HG02571 (cell line): Measurements from ENCODE around the gene GFRA1.
"Not testable (repeated sequence)": the region's sequence is repeated elsewhere in the genome, so short reads cannot be mapped to it uniquely, and the experiment has no call there.

Experiments used
- ATAC-seq: cut with Tn5 transposase; IDR thresholded peaks from one replicate; pipeline ENCODE4 v1.9.1; 2021; ENCODE audit warnings: mild to moderate bottlenecking, moderate library complexity; ENCODE audit not compliant: unreplicated experiment

The GFRA1 gene

DNA sequence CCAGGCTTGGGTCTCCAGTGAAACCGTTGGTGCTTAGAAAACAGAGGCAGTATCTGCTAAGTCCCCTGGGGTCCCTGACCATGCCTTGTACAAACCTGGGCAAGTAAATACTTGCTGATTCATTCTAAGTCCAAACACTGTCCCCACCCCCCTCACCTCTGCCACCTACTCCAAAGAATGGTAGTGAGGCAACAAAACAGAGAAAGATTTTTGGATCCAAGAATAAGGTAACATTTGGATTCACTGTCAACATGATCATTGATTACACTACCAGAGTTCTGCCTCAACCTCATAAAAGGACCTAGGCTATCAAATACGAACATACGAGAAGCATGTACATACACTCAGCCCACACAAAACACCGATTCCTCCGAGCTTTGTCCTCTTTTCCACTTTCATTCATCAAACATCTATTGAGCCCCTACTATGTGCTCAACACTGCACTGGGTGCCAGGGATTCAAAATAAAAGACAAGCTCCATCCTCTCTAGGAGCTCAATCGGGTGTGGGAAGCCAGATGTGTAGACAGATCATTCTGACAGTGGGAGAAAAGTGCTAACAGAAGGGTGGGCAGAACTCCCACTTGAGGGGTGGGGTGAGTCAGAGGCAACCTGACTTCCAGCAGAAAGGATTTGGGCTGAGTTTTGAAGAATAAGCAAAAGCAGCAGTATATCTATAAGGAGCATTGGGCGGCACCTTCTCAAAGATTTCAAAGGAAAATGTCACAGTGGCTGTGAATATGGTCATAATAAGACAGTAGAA, 71.2 kb downstream of the GFRA1 start:
- no peak for ATAC-seq

DNA sequence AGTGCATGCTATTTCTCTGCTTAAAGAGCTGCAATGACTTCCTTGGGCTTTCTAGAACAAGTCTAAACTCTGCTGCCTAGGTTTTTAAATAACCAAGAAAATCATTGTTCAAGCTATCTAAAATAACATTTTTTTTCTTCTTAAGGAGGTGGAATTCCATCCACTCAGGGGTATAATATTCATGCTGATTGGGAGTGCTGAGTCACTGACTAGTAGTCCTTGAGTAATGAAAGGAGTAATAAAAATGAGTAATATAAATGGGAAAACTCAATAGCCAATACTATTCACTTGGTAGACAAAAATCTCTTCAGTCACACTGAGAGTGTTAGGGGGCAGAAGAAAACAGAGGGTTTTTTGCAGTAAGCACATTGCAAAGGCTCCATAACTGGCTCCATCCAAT, 72.0 kb downstream of the GFRA1 start:
- ATAC-seq = no peak

DNA sequence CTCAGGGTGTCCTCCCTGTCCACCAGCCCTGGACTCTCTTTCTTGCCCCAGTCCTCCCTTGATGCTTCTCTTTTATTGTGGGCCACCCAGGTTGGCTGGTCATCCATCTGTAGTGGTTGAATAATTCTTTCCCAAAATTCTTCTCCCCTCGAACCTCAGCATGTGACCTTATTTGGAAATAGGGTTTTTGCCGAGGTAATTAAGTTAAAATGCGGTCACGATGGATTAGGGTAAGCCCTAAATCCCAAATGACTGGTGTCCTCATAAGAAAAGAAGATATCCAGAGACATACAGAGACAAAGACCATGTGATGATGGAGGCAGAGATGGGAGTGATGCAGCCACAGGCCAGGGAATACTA, 74.3 kb downstream of the GFRA1 start:
- ATAC-seq = no peak

DNA sequence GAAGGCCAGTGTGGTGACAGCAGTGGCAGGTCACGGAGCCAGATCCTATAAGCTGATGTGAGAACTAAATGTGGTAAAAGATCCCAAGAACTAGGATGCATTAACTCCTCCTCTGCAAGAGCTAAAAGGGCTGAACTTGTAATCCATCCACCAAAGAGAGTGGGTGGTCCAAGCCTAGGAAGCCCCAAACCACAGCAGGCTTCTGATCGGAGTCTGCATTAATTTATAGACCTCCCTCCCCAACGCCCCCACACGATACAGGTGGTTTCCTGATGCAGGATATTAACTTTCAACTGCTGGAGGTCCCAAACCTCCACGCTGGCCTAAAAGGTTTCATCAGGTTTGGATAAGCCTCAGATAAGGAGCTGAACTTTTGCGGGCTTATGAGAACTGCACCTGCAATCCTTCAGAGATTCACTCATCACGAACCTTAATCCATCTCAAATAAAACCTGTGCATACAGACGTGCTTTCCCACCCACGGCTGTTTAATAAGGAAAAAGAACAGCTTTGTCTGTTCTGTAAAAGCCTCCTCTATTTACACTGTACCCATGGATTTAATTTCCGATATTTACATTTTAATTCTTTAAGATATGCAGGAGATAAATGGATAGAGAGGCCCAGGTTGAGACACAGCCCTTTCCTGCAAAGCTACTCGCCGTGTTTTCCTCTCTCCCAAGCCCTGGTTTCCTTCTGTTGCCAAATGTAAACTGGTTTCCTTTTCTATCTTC, 74.9 kb downstream of the GFRA1 start:
- no peak for ATAC-seq

DNA sequence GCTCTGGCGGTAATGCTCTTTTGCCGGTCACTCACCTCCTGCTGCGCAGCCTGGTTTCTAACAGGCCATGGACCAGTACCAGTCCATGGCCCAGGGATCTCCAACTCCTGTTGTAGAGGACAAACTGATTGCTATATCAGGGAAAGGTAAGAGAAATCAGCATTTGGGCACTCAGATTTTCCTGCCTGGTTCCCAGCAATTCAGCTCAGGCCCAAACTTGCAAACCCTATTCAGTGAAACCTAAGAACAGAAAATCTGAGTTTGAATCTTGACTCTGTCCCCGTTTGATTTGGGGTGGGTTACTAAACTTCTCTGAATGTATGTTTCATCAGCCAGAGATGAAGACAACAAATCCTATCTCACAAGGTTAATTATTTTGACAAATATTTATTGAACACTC, 77.4 kb downstream of the GFRA1 start:
- no peak for ATAC-seq

DNA sequence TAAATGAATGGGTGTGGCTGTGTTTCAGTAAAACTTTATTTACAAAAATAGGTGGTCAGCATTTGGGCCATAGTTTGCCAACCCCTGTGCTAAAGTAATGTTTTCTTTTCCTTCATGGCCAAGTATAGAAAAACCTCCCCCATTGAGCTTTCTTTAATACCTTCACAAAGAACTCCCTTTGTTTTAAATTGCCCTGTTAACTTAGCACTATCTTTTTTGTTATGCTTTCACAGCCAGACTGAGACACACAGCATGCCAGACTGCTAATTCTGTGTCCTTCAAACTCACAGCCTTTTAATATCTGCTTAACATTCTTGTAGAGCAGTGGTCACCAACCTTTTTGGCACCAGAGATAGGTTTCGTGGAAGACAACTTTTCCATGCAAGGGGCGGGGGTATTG, 78.0 kb downstream of the GFRA1 start:
- no peak for ATAC-seq

DNA sequence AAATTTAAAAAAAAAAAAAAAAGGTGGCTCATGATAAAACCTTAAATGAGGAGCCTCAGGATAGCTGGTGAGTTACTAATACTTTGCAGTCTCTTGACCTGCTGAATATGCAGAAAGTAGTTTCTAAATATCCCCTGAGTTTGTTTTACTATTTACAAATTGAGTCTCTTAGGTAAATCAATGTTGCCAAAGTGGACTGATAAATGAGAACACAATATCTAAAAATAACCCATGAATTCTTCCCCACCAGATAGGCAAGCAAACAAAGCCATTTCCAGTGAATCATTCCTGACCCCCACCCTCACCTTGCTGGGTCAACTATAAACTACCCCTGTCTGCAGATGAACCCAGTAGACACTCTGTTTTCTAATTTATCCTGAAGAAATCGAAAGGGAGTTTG, 78.9 kb downstream of the GFRA1 start:
- no peak for ATAC-seq

DNA sequence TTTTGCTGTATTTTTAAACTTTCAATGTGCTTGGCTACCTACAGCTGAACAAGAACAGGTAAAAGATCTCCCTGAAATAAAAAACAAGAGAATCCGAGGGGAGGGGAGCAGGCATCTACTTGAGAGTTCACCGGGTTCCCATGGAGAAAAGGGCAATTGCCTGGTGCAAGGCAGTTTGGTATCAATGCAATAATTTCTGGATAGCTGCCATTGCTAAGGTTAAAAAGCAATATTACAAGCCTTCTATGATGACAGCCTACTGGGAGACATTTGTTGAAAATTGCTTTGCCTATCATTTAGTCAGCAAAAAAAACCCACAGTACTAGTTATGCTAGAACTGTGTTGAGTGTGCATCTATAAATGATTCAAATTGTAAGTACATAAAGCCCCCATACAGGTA, 82.1 kb downstream of the GFRA1 start:
- no peak for ATAC-seq

DNA sequence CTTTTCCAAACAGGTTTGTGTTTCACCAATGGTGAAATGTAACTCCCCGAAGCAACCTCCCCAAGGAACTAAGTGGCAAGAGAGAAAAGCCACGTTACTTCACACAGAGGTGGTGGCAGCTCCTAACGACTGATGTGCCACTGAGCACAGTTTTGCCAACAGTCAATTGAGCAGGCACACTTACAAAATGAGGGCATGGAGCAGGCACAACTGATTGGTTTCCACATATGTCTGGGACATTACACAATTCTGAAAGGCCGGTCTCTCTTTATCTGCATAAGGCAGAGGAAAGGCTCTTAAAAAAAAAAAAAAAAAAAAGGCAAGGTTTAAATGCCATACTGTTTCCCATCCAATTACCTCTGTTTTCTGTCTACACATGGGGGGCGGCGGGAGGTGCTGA, 86.7 kb downstream of the GFRA1 start:
- ATAC-seq = no peak

DNA sequence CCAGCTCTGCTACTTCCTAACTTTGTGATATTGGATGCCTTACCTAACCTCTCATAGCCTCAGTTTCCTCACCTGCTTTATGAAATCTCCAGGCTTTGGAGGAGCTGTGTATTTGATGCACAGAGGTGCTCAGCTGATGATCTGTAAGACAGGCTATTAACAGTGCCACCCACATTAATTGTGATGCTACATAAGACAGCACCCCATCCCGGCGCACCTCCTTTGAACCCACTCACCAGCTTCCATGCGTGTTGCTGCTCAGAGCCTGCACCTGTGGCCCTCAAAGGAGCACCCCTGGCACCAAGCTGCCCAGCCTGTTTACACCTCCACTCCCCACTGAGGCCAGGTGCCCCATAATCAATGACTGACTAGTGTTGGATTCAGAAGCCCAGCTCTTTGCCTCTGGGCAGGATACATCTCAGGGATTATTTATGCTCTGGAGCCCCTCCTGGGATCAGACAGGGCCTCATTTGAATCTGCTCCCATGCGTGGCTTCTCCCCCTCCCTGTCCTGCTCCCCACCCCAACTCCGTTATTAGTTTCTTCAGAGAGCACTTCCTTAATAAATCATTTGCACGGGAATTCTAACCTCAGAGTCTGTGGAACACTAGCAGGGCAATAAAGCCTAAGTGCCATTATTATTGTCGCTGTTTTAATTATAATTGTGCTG, 87.7 kb downstream of the GFRA1 start:
- ATAC-seq = no peak

DNA sequence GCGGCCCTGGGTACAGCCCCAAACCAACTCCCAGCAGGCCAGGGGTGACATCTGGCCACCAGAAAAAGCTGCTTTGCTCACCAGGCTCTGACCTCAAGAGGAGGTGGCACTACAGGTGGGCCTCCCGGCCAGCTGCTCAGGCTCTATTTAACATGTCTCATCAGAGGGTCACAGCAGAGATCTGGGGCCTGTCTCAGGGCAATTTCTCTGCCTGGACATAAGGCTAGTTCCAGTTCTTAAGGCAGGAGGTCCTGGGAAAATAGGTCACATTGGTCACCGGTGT, 88.6 kb downstream of the GFRA1 start:
- ATAC-seq = no peak

DNA sequence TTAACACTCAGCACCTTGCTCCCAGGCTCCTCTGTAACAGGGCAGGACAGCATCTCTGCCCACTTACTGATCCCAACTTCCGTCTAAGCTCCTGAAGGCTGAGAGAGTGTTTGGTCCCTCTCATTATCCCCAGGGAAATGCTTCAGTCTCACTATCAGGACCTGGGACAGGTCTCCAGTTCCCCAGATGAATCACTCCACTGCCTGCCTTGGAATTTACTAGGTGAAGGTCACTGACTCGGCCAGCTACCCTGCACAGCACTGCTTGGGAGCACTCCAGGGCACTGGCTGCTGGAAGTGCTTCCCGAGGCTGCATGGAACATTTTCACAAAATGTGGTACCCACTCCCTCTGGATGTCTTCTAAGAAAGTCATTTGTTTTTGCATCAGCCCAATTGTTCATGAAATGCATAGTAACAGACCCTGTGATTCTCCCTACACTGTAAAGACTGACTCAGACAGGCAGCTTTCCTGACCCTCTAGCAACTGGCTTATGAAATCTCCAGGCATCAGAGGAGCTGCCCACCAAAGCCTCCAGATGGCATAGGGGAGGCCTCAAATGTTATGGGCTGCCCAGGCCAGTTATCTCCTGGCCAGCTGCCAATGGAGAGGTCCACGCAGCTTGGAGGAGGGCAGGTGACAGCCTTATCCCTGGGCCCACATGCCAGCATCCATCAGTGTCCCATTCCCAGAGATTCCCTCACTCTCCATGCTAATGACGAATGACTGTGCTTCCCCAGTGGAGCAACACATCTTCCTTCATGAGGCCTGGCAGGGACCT, 89.1 kb downstream of the GFRA1 start:
- no peak for ATAC-seq

DNA sequence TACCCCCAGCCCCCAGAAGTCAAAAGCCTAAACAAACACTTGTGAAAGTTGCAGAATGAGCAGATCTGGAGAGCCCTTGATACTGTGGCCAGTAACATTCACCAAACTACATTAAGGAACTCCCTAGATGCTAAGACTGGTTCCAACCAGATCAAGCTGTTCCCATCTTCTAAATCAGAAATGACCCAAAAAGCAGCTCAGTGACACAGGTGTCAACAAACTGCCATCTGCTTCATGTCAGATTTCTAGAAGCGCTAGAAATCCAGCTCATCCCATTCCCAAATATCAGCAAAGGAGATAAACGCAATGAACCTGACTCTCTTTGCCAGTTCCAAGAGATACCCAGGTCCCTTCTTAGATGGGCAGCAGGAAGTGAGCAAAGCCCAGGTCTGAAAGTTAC, 90.6 kb downstream of the GFRA1 start:
- ATAC-seq = no peak

DNA sequence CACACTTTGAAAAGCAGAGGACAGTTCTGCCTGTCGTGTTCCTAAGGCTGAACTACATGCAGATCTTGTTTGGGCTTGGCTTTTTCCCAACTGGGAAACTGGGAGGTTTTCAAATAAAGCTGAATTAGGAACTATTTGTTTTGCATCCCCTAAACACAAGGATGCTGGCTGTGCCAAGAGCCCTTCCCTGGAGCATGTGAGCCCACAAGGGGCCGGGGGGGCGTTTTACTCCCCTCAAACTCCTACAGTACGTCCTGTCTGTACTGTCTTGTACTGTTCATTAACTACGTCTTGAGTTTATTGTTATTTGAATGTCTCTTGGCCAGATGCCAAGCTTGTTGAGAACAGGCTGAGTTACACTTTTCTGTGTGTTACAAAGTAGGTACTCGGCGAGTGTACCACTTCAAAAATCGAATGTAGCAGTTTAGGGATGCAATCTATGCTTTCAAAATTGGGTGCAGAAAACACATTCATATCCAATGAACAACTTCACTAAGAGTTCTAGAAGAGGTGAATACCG, 94.9 kb downstream of the GFRA1 start:
- ATAC-seq = no peak

DNA sequence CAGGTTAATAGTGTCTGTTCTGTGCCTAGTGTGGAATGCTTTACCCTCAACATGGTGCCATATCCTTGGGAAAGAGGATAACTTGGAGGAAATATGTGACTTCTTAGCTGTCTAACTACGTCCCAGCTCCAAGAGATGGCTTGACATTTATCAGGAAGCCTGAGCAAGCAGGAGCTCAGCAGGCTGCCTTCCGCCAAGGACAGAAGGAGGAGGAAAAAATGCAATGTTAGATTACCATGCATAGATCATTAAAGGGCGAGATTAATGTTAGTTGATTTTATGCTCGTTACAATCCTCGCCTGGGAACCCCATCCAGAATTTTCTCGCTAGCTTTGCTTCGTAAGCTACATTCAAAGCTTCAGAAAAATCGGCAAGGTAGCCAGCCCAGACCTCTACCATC, 97.8 kb downstream of the GFRA1 start:
- no peak for ATAC-seq

DNA sequence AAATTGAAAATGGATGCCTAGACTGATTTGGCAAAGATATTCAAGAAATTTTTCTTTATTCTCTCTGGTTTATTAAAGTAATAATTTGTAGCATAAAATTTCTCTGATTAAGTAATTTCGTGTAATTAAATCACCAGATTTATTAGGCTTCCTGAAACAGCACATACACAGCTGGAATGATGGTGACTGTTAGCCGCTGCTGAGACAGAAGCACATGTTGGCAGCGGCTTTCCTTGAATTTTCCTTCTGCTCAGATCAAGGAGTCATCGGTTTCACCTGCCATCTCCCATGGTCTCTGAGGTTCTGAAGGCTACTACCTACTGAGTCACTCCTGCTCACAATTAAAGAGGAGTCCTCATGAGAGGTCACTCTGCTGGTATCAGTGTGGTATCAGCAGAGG, 101.5 kb downstream of the GFRA1 start:
- no peak for ATAC-seq

DNA sequence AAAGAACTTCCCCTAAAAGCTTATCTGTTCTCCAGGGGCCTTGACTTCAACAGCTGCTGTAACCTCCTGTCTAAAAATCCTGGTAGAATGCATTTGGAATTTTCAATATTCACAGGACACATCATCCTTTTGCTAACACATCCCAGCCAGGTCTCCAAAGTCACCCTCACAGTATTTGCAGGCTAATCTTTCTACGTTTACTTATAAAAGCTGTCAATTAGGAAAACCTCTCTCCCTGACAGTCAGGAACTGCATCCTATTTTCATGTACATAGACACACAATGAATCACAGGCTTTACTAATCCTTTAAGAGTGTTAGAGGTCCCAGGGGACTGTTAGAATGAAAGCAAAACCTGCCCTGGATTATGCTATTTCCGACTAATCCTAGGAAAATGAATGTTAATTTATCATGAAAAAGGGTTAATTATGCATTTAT, 102.2 kb downstream of the GFRA1 start:
- no peak for ATAC-seq

DNA sequence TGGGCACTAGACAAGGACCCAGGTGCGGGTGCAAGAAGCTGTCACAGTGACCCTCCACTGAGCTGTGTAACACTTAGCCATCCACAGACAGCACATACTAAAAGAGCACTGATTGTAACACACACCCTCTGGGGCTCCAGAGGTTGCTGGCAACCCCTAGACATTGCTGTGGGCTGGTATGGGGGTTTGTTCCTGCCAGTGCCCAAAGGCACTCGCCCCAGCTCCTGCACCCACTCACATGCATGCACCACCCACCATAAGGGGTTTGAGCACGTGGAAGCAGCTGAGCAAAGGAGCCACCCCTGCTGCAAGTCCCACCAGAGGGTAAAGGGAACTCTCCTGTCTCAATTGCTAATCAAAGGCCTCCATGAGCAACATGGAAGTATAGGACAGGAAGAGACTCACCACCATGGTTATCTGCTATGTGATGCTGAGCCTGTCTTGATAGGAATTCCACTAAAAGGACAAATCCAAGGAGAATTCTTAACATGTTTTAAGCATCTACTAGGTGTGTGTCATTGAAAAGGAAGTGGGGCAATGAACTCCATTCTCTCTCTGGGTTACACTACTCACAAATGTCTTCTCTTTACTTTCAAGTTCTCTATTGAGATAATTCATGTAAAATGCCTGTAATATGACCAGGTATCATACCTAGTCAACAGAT, 103.1 kb downstream of the GFRA1 start:
- ATAC-seq = no peak

DNA sequence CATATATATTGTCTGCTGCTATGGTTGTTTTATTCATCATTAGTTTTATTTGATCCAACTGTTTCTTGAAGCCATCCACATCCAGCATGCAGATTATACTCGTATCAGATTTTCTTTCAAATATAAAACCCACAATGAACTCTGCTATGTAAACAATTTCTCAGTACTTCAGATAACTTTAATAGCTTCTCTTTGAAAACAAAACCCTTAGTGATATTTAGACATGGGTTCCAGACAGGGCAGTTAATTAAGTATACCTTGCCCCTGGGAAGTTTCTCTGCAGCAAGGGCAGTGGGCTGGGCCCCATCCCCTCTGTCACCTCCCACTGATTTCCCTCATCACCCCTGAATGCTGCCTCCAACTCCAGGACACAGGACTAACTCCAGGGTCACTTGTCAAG, 104.3 kb downstream of the GFRA1 start:
- no peak for ATAC-seq

DNA sequence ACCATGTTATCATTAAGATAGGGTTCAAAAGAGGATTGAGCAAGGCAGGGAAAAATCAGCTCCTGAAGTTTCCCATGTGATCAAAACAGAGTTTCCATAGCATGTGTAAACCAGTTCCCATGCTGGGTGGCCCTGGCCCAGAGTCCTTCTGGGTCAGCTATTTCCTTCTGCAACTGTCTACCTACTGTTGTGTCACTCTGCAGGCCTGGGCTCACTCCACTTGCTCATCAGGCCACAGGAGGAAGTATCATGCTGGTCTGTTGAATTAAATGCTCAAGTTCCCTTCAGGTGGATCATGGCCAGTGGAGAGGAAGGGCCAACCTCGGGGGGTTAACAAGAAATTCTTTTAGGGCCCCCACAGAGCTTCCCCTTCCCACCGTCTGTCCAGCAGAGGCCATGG, 104.7 kb downstream of the GFRA1 start:
- ATAC-seq = no peak

DNA sequence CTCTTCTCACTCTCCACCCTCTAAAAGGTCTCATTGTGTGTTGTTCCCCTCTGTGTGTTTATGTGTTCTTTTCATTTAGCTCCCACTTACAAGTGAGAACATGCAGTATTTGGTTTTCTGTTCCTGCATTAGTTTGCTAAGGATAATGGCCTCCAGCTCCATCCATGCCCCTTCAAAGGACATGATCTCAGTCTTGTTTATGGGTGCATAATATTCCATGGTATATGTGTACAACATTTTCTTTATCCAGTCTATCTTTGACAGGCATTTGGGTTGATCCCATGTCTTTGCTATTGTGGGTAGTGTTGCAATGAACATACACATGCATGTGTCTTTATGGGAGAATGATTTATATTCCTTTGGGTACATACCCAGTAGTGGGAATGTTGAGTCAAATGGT, 107.1 kb downstream of the GFRA1 start:
- not testable (repeated sequence) for ATAC-seq
